K562 (cell line): ENCODE measurements around the gene PTK7. TPM values are rescaled to one million over a fixed set of nuclear protein-coding genes. Genes with fewer than 3 reads are reported as not detected.

ENCODE experiments used
- ATF7 ChIP-seq: fragments of 450-650 bp; IDR thresholded peaks from 2 replicates; pipeline ENCODE4 v1.7.1; 2014; ENCODE audit warnings: mild to moderate bottlenecking, moderate library complexity
- BHLHE40 ChIP-seq: IDR thresholded peaks from 2 replicates; pipeline ENCODE4 v1.6.1; 2011; ENCODE audit warnings: low read length, improper control_type of control experiment
- CAMTA2 ChIP-seq: fragments of 250-450 bp; sonication (Bioruptor Pico); conservative IDR thresholded peaks from 2 replicates; pipeline ENCODE4 v1.5.1; 2022
- ERF ChIP-seq: fragments of 450-650 bp; formaldehyde crosslinking; IDR thresholded peaks from 2 replicates; pipeline ENCODE4 v1.4.0; 2020; ENCODE audit warnings: mild to moderate bottlenecking, mixed read lengths
- FOXA3 ChIP-seq, 2 experiments: fragments of 450-650 bp in 1 of 2; sonication (generic) in 1 of 2; formaldehyde crosslinking; IDR thresholded peaks in 1 of 2; conservative IDR thresholded peaks in 1 of 2; 2 replicates each; pipeline versions ENCODE4 v1.4.0 to v1.8.0; 2020 to 2022; ENCODE audit warnings: mild to moderate bottlenecking in 2 of 2, missing genetic modification reagents in 1 of 2
- IRF2 ChIP-seq: sonication (generic); formaldehyde crosslinking; IDR thresholded peaks from 2 replicates; pipeline ENCODE4 v1.8.1; 2022; ENCODE audit warnings: mild to moderate bottlenecking, missing genetic modification reagents
- MTA1 ChIP-seq: fragments of 450-650 bp; IDR thresholded peaks from 2 replicates; pipeline ENCODE4 v1.6.1; 2017; ENCODE audit warnings: borderline replicate concordance
- PML ChIP-seq: IDR thresholded peaks from 2 replicates; pipeline ENCODE4 v1.6.1; 2012; ENCODE audit warnings: low read length, inconsistent platforms
- POLR2A ChIP-seq: fragments of 450-650 bp; conservative IDR thresholded peaks from 2 replicates; pipeline ENCODE4 v1.6.1; 2016
- RAD51 ChIP-seq: fragments of 450-650 bp; IDR thresholded peaks from 2 replicates; pipeline ENCODE4 v1.7.1; 2016; ENCODE audit warnings: low read depth, mild to moderate bottlenecking, borderline replicate concordance
- SAFB ChIP-seq: fragments of 200-400 bp; formaldehyde crosslinking; IDR thresholded peaks from 2 replicates; pipeline ENCODE4 v1.6.1; 2017; ENCODE audit warnings: low read depth, low read length, borderline replicate concordance
- SIX5 ChIP-seq, 2 experiments: IDR thresholded peaks; 2 replicates each; pipeline ENCODE4 v1.6.1; 2011; ENCODE audit warnings: low read length in 2 of 2, borderline replicate concordance in 1 of 2, low read depth in 1 of 2, mild to moderate bottlenecking in 1 of 2, moderate library complexity in 1 of 2; ENCODE audit not compliant: insufficient read depth in 1 of 2
- SLC30A9 ChIP-seq: fragments of 250-450 bp; sonication (Bioruptor Pico); IDR thresholded peaks from 2 replicates; pipeline ENCODE4 v1.8.0; 2022; ENCODE audit warnings: mild to moderate bottlenecking, moderate library complexity
- SMARCA4 ChIP-seq: fragments of 450-650 bp; IDR thresholded peaks from 2 replicates; pipeline ENCODE4 v1.6.1; 2016
- ZFP1 ChIP-seq: fragments of 450-650 bp; formaldehyde crosslinking; IDR thresholded peaks from 2 replicates; pipeline ENCODE4 v1.4.0; 2020; ENCODE audit warnings: mild to moderate bottlenecking, mixed read lengths
- ZNF184 ChIP-seq: sonication (generic); formaldehyde crosslinking; IDR thresholded peaks from 2 replicates; pipeline ENCODE4 v1.5.0; 2020; ENCODE audit warnings: missing genetic modification reagents
- ZNF253 ChIP-seq: fragments of 250-450 bp; sonication (Bioruptor Pico); conservative IDR thresholded peaks from 2 replicates; pipeline ENCODE4 v1.6.1; 2021; ENCODE audit warnings: mild to moderate bottlenecking
- ZNF316 ChIP-seq: fragments of 450-650 bp; IDR thresholded peaks from 2 replicates; pipeline ENCODE4 v1.6.1; 2016
- ZNF431 ChIP-seq: sonication (generic); formaldehyde crosslinking; IDR thresholded peaks from 2 replicates; pipeline ENCODE4 v1.8.0; 2022; ENCODE audit warnings: mild to moderate bottlenecking, missing genetic modification reagents
- ZNF436 ChIP-seq: fragments of 250-450, 450-650 bp; sonication (Bioruptor Pico); formaldehyde crosslinking; IDR thresholded peaks from 2 replicates; pipeline ENCODE4 v1.7.0; 2020; ENCODE audit warnings: mild to moderate bottlenecking
- polyA plus RNA-seq, 8 experiments: library from polyadenylated mRNA; depleted of rRNA in 4 of 8; stranded (reverse) in 5 of 8; unstranded in 3 of 8; fragments of >200 nt; fragmentation: Nextera tagmentation in 2 of 8; fragmentation: Illumina TruSeq in 1 of 8; extraction: Ambion mirVana in 2 of 8; extraction: Trizol in 1 of 8; gene quantifications; 2 replicates each; pipeline versions ENCODE4 v1.2.1 to v1.2.3, GENCODE V29; 2011 to 2014; ENCODE audit warnings: inconsistent platforms in 1 of 8, missing spikeins in 1 of 8
- total RNA-seq, 7 experiments: library from RNA; depleted of rRNA in 6 of 7; stranded (reverse); fragments of >200 nt in 6 of 7; fragmentation: Illumina TruSeq in 2 of 7; extraction: Trizol in 2 of 7; gene quantifications; 2 replicates each; pipeline versions ENCODE4 v1.2.1 to v1.2.3, GENCODE V29; 2011 to 2021; ENCODE audit warnings: low replicate concordance in 1 of 7
- TF ChIP-seq, protein P1 (sequence below): fragments of 250-450 bp; sonication (Bioruptor Pico); IDR thresholded peaks from 2 replicates; pipeline ENCODE4 v1.5.0; 2020; ENCODE audit warnings: mild to moderate bottlenecking
- TF ChIP-seq, protein P2 (sequence below): fragments of 250-450 bp; sonication (Bioruptor Pico); IDR thresholded peaks from 2 replicates; pipeline ENCODE4 v1.4.0; 2020
- TF ChIP-seq, protein P3 (sequence below): IDR thresholded peaks from 3 replicates; pipeline ENCODE4 v1.6.1; 2011; ENCODE audit warnings: borderline replicate concordance, mild to moderate bottlenecking; ENCODE audit not compliant: insufficient read length, insufficient read depth

PTK7 gene
- total and polyA plus RNA-seq, 9 of the 15 experiments (the other 6 are each of a cell fraction or from before 2014, with no cell fraction given), result 0.20 to 6.8 (median 4.2) TPM

DNA sequence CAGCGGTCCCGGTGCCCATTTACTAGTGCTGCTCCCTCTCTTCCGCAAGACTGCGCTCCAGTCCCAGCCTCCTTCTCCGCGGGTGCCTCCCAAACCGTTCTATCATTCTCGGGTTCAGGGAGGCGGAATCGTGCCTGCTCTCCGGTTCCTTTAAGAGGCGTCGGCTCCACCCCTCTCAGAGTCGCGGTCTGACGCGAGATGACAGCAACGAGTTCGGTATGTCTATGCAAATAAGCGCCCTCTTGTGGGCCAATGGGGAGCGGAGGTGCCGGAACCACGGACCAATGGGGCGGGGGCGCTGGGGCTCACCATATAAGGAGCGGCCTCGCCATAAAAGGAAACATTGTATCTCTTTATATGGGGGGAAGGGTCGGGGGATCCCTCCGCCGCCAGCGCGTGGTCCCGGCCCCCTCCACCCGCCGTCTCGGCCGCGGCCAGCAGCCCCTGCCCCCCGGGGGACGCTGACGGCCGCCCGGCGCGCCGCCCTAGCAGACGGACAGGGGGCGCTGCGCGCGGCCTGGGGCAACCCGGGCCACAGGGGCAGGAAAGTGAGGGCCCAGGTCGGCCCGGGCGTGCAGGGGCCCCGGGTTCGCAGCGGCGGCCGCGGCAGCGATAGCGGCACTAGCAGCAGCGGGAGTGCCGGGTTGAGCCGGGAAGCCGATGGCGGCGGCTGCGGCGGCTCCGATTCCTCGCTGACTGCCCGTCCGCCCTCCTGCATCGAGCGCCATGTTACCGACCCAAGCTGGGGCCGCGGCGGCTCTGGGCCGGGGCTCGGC is 95.0 kb downstream of the PTK7 start, which contains the start of gene SRF (continued):
- TF ChIP-seq SIX5 (IDR thresholded peaks at IDR 0.05; ENCODE audit: borderline replicate concordance in 1 of 2, insufficient read depth in 1 of 2, low read depth in 1 of 2, low read length in 2 of 2), result no peak
- peak; percentile 94 for TF ChIP-seq ERF (CRISPR knock-in tag)
- TF ChIP-seq, protein P1, sequence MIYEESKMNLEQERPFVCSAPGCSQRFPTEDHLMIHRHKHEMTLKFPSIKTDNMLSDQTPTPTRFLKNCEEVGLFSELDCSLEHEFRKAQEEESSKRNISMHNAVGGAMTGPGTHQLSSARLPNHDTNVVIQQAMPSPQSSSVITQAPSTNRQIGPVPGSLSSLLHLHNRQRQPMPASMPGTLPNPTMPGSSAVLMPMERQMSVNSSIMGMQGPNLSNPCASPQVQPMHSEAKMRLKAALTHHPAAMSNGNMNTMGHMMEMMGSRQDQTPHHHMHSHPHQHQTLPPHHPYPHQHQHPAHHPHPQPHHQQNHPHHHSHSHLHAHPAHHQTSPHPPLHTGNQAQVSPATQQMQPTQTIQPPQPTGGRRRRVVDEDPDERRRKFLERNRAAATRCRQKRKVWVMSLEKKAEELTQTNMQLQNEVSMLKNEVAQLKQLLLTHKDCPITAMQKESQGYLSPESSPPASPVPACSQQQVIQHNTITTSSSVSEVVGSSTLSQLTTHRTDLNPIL (CRISPR knock-in tag), result no peak
- peak; percentile 87 for TF ChIP-seq POLR2A
- peak; percentile 68 for TF ChIP-seq ZNF431
- peak; percentile 93 for TF ChIP-seq ATF7
- no peak for TF ChIP-seq IRF2 (CRISPR knock-in tag)
- TF ChIP-seq ZNF253 (CRISPR knock-in tag), result no peak
- no peak for TF ChIP-seq SAFB
- no peak for TF ChIP-seq RAD51
- no peak for TF ChIP-seq MTA1
- no peak for TF ChIP-seq ZNF184 (CRISPR knock-in tag)
- TF ChIP-seq, protein P2, sequence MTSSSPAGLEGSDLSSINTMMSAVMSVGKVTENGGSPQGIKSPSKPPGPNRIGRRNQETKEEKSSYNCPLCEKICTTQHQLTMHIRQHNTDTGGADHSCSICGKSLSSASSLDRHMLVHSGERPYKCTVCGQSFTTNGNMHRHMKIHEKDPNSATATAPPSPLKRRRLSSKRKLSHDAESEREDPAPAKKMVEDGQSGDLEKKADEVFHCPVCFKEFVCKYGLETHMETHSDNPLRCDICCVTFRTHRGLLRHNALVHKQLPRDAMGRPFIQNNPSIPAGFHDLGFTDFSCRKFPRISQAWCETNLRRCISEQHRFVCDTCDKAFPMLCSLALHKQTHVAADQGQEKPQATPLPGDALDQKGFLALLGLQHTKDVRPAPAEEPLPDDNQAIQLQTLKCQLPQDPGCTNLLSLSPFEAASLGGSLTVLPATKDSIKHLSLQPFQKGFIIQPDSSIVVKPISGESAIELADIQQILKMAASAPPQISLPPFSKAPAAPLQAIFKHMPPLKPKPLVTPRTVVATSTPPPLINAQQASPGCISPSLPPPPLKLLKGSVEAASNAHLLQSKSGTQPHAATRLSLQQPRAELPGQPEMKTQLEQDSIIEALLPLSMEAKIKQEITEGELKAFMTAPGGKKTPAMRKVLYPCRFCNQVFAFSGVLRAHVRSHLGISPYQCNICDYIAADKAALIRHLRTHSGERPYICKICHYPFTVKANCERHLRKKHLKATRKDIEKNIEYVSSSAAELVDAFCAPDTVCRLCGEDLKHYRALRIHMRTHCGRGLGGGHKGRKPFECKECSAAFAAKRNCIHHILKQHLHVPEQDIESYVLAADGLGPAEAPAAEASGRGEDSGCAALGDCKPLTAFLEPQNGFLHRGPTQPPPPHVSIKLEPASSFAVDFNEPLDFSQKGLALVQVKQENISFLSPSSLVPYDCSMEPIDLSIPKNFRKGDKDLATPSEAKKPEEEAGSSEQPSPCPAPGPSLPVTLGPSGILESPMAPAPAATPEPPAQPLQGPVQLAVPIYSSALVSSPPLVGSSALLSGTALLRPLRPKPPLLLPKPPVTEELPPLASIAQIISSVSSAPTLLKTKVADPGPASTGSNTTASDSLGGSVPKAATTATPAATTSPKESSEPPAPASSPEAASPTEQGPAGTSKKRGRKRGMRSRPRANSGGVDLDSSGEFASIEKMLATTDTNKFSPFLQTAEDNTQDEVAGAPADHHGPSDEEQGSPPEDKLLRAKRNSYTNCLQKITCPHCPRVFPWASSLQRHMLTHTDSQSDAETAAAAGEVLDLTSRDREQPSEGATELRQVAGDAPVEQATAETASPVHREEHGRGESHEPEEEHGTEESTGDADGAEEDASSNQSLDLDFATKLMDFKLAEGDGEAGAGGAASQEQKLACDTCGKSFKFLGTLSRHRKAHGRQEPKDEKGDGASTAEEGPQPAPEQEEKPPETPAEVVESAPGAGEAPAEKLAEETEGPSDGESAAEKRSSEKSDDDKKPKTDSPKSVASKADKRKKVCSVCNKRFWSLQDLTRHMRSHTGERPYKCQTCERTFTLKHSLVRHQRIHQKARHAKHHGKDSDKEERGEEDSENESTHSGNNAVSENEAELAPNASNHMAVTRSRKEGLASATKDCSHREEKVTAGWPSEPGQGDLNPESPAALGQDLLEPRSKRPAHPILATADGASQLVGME (CRISPR knock-in tag), result peak; percentile 80
- no peak for TF ChIP-seq ZNF436 (CRISPR knock-in tag)
- peak; percentile 71; the same call in 1 of the 2 replicates for TF ChIP-seq SLC30A9 (CRISPR knock-in tag)
- no peak for TF ChIP-seq ZFP1 (CRISPR knock-in tag)
- TF ChIP-seq BHLHE40, result peak; percentile 71
- TF ChIP-seq FOXA3 (CRISPR knock-in tag; conservative IDR thresholded peaks at IDR 0.05 in 1 of 2, IDR thresholded peaks at IDR 0.05 in 1 of 2), result peak in 1 of 2 experiments; percentile 44; a peak in 3 of 4 replicates
- TF ChIP-seq SMARCA4, result no peak
- TF ChIP-seq ZNF316, result no peak
- peak; percentile 52; the same call in 1 of the 2 replicates for TF ChIP-seq PML
- TF ChIP-seq, protein P3, sequence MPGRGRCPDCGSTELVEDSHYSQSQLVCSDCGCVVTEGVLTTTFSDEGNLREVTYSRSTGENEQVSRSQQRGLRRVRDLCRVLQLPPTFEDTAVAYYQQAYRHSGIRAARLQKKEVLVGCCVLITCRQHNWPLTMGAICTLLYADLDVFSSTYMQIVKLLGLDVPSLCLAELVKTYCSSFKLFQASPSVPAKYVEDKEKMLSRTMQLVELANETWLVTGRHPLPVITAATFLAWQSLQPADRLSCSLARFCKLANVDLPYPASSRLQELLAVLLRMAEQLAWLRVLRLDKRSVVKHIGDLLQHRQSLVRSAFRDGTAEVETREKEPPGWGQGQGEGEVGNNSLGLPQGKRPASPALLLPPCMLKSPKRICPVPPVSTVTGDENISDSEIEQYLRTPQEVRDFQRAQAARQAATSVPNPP, result no peak
- no peak for TF ChIP-seq CAMTA2 (CRISPR knock-in tag)
